NCI-H1694 (cell line): ENCODE results near the gene PIK3R3.

ENCODE experiments used
- DNase-seq: peaks from one replicate; lab custom pipeline; 2025; lab: John Stamatoyannopoulos, UW

Gene PIK3R3

DNA sequence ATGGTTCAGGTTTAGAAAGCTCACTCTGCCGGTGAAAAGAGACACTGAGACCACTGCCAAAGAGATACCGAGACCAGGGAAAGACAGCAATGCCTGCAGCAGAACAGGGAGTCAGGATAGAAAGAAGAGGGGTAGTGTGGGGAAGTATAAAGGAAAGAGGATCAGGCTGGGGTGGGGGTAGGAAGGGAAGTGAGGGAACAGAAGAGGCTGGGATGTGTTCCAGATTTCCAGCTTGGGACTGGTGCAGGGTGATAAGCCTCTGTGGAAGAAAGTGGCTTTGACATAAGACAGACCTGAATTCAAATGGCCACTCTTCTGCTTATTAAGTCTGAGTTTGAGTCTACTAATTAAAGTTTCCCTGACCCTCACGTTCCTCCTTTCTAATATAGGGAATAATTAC lies 105.9 kb downstream of the PIK3R3 start:
- no peak for DNase-seq

DNA sequence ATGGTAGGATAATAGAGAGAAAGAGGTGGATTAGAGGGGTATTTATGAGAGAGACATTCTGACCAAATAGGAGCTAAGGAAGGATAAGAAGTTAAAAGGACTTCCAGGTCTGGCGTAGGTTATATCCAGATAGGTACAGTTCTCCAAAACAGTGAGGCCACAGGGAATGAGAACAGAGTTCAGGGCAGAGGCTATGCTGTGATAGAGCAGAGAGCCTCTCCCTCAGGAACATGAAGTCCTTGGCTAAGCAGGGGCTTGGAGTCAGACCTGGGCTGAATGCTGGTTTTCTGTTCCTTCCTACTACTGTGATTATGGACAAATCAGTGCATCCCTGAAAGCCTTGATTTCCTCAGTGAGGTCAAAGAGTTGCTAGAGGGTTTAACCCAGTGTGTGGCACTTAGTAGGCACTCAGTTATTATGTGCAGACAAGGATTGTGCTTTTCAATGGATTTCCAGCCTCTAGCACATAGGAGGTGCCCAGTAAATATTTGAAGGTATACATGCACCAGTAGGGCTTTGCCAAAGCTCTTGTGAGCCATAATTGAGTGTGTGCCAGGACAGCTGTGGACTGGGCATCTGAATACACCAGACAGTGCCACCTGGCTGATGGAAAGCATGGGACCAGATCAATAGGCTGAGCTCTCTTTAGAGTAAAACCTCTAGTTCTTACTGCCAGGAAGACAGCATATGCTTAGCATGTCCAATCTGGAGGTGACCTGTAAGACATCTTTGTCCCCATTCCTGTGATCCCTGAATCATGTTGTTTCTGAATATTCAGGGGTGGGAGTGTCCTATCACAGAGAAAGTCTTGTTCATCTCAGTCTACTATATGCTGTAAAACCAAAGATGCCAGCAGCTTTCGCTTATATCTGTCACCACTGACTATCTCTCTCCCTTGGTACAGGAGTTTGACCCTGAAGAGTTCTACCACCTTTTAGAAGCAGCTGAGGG lies 111.1 kb downstream of the PIK3R3 start:
- DNase-seq = no peak

DNA sequence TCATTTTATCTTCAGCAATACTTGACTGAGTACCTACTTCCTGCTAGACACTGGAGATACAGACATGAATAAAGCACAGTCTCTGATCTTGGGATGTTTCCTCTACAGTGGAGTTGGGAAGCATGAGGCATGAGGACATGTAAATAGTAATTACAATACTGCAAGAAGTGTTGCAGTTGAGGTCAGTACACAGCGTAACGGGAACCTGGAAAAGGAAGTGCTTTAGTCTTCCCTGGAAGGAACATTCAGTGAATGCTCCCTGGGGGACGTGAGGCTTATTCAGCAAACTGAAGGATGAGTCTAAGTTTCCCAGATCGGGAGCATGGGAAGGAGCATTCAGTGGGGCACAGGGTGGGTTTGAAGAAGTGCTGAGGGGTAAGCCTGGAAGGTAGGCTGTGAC lies 112.4 kb downstream of the PIK3R3 start:
- no peak for DNase-seq

DNA sequence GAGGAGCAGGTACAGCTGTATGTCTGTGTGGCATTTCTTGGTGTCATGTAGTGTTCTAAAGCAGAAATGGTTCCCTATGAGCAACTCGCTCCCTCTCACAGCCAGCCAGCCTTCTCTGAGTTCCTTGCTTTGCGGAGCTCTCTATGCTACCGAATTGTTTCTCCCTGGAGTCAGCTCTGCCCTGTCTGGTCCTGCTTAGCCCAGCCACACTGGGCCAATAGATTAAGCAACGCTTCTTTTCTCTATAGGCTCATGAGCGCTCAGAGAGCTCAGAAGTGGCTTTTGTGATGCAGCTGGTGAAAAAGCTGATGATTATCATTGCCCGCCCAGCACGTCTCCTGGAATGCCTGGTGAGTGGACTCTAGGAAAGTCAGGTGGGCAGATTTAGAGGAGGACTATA lies 113.1 kb downstream of the PIK3R3 start:
- no peak for DNase-seq

GRCh38 chr1:46017876-46018503 lies 114.4 kb downstream of the PIK3R3 start:
- no peak for DNase-seq

GRCh38 chr1:46013581-46013980 lies 118.8 kb downstream of the PIK3R3 start:
- no peak for DNase-seq

DNA sequence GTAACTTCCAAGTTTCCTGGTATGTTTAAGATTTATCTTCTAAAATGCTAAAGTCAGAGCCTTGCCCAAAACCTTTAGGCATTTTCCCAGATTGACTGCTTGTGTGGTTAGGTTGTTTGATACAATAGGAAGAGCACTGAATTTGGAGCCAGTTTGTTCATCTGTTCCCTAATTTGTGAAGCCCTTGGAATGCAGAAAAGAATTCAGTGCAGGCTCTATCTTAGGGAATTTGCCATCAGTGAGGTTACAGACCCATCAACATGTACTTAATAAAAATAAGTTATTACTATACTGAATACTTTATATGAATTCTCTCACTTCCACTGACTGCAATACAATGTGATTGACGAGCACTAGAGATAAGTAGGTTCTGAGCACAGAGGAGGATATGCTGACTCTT lies 120.2 kb downstream of the PIK3R3 start:
- DNase-seq = no peak

DNA sequence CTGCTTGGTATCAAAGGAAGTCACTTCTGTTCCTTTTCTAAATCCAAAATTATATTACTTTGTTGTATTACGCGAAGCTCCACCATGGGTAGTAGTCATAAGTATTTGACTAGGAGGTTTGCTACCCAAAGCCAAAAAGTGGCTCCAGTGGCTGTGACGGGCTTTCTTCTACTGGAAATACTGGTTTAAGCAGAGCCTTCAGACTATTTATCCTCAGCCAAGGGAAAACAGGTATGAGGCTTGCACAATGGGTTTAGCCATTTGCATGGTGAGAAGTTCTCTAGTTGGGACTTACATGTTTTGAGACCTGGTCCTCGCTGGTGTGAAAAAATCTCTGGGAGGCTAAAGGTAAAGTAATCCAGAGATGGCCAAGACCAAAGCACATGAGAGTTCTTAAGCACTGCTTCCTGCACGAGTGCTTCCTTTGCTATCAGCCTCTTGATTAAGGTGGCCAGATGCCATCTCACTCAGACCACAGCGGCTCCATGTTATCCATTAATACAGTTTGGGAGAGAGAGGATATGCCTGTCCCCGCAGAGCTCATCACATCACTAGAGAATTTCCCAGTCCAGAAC lies 121.2 kb downstream of the PIK3R3 start:
- no peak for DNase-seq

- DNase-seq = no peak
Observed at GRCh38 chr1:46010611-46011010, 121.8 kb downstream of the PIK3R3 start.

DNA sequence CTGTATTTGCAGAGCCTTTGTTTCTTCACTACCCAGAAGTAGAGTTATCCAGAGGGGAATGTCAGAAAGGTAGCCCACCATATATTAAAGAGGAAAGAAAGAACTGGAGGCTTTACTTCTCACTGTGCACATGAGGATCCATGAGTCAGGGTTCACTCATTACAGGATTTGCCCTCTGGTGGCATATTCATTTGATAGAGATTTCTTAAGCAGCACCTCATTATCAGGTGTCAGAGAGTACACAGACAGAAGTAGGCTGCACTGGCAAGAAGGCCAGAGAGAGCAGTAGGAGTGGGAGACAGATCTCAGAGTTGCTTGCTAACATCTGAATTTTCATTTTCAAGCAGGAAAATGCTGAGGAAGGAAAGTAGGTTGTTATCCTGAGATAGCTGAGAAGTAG lies 123.8 kb downstream of the PIK3R3 start:
- DNase-seq = no peak

DNA sequence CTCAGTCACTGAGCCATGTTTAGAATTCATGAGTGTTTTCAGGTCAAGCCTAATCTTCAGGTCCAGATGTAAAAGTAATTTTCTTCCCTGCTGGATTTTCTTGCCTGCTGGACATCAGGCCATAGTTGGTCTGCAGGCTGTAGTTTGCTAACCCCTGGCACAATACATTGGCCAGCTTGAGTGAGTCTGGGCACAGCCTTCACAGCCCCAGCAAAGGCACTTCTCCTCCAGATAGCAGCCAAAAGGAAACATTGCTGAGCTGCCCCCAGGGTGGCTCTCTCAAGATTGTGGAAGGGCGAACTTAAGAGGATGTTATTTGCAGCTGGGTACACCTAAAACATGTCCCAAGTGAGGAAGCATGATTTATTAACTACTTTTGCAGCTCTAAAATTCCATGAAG lies 126.8 kb downstream of the PIK3R3 start:
- no peak for DNase-seq

DNA sequence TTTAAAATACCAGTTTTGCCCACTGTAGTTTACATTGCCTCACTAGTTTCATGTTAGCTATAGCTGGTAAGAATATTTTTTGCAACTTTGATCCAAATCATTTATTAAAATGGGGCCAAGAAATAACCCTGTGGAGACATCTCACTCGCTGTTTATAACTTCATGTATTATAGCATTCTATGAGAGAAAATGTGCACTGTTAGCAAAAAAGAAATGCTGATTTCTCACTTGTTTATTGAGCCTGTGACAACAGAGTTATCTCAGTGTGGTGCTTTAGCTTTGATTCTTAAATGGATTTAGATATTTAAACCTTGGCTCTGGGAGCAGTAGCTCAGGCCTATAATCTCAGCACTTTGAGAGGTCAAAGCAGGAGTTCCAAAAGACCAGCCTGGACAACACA lies 127.9 kb downstream of the PIK3R3 start:
- no peak for DNase-seq

GRCh38 chr1:46003315-46003714 lies 129.1 kb downstream of the PIK3R3 start:
- DNase-seq = no peak

GRCh38 chr1:46002551-46003150 lies 129.8 kb downstream of the PIK3R3 start:
- DNase-seq = no peak

GRCh38 chr1:46001081-46001785 lies 131.2 kb downstream of the PIK3R3 start:
- DNase-seq = no peak

GRCh38 chr1:45999507-45999906 lies 132.9 kb downstream of the PIK3R3 start:
- DNase-seq = no peak

- DNase-seq = no peak
Observed at GRCh38 chr1:45998020-45998617, 134.3 kb downstream of the PIK3R3 start.

GRCh38 chr1:45995298-45995697 lies 137.1 kb downstream of the PIK3R3 start:
- no peak for DNase-seq

- no peak for DNase-seq
Observed at GRCh38 chr1:45994423-45994822, 138.0 kb downstream of the PIK3R3 start.
